Right ventricle myocardium inferior (tissue), 1 donor: ENCODE data around the gene DYNLT1. TPM values are rescaled to one million over a fixed set of nuclear protein-coding genes. Genes with fewer than 3 reads are reported as not detected.
A peak's percentile ranks its signal among the peaks of the same experiment; 100 is the strongest.
"Not testable (repeated sequence)": the region's sequence is repeated elsewhere in the genome, so short reads cannot be mapped to it uniquely, and the experiment has no call there.

ENCODE experiments used
- ATAC-seq: fragments of 200-7000 bp; cut with Tn5 transposase; one replicate; pipeline ENCODE4 v1.9.1; 2020; ENCODE audit warnings: mild to moderate bottlenecking, moderate library complexity
- DNase-seq: peaks from one replicate; pipeline ENCODE4 v3.0.0; 2021; ENCODE audit errors: missing footprints
- intact Hi-C: fragments of 100-400 bp; cut with DNase I; formaldehyde crosslinking; loops from one replicate; pipeline ENCODE4 v1.11.0; 2022
- total RNA-seq: library from RNA; stranded (reverse); fragmentation: NEBNext Ultra II Directional; extraction: Animal tissue kit (Norgen Biotek cat#: 25700); gene quantifications from one replicate; pipeline ENCODE4 v1.2.1, GENCODE V29; 2021
- donor health status: DM: no; HTN: yes; CAD: no; lungs with severe emphysema.

DYNLT1 gene
- total RNA-seq, 1 donor from 2014 or later: 145 TPM

DNA sequence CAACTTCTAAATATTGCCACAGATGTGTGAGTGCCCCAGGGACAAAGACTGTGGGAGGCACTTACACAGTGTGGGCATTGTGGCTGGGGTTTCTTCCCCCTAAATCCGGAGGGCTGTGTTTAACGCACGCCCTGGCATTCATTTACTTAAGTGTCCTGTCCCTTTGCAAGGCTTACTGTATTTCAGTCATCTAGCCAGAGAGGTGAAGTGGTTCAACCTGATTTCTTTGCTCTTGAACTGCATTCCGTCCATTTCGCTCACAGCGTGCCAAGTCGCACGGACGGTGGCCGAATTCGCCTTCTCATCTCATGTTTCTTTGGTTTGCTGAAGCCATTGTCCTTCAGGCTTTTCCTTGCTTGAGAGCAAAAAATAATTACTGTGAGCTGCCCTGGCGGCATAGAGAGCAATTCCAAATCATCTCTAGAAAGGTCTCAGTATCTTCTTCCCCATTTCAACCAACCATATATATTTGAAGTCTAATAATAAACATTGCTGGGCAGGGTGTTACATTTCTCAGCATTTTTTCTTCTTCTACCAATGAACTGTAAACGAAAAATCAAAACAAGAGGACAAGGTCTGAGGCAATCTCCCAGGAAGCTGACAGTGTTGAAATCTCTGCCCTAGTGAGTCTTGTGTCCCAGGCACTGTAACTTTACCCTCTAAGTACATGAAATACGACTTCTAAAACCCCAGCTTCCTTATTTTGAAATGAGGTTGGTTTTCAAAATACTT is 22.3 kb upstream of the DYNLT1 start:
- DNase-seq (no peak), ATAC-seq (peak; percentile 52)
- intact Hi-C loops: no loop called here

- no peak for DNase-seq
- no peak for ATAC-seq
- intact Hi-C loops: no loop called here
Measured at GRCh38 chr6:158665332-158665731, 20.8 kb upstream of the DYNLT1 start.

- ATAC-seq (peak; percentile 36), DNase-seq (no peak)
- intact Hi-C loops: no loop called here
Measured at GRCh38 chr6:158663625-158664165, 19.2 kb upstream of the DYNLT1 start.

DNA sequence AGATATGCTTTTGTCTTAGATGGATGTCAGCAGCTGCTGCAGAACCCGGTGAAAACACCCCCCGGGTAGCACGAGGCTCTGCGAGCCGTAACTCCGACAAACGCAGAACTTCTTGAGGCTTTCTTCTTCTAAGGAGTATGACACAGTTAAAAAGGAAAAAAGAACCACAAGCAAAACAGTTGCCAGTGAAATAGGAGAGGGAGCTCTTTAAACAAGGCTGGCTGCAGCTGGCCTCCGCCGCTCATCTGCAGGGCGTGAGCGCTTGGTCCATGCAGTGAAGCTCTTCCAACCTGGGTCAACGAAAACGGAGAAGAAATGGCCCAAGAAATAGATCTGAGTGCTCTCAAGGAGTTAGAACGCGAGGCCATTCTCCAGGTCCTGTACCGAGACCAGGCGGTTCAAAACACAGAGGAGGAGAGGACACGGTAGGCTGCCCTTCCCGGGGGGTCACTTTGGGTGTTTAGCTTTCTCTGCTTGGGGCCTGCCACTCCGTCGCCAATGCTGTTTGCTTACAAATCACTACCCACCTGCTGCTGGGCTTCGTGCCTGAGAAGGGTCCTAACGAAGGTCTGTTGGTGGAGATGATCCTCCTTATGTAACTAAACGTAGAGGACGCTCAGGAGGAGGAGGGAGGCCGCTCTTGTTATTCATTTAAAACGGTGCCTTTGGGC is 18.5 kb upstream of the DYNLT1 start:
- DNase-seq (no peak), ATAC-seq (peak; percentile 44)
- intact Hi-C loops: no loop called here

GRCh38 chr6:158662607-158662953 is 18.0 kb upstream of the DYNLT1 start:
- intact Hi-C loops: no loop called here
- no peak for DNase-seq
- peak; percentile 7 for ATAC-seq

GRCh38 chr6:158661156-158661685 is 16.7 kb upstream of the DYNLT1 start:
- ATAC-seq (no peak), DNase-seq (no peak)
- intact Hi-C loops: no loop called here

GRCh38 chr6:158660333-158660754 is 15.8 kb upstream of the DYNLT1 start:
- intact Hi-C loops: no loop called here
- no peak for ATAC-seq
- no peak for DNase-seq

DNA sequence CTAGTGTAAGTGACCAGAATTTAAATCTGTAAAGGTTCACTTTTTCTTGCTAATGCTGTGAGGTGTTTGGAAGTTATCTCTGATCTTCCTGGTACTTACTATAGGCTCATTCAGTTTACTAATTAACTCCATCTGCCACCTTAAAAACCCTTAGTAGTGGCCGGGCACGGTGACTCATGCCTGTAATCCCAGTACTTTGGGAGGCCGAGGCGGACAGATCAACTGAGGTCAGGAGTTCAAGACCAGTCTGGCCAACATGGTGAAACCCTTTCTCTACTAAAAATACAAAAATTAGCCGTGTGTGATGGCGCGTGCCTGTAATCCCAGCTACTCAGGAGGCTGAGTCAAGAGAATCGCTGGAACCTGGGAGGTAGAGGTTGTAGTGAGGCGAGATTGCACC is 12.4 kb upstream of the DYNLT1 start:
- intact Hi-C loops, DNase-seq: not testable (repeated sequence)

DNA sequence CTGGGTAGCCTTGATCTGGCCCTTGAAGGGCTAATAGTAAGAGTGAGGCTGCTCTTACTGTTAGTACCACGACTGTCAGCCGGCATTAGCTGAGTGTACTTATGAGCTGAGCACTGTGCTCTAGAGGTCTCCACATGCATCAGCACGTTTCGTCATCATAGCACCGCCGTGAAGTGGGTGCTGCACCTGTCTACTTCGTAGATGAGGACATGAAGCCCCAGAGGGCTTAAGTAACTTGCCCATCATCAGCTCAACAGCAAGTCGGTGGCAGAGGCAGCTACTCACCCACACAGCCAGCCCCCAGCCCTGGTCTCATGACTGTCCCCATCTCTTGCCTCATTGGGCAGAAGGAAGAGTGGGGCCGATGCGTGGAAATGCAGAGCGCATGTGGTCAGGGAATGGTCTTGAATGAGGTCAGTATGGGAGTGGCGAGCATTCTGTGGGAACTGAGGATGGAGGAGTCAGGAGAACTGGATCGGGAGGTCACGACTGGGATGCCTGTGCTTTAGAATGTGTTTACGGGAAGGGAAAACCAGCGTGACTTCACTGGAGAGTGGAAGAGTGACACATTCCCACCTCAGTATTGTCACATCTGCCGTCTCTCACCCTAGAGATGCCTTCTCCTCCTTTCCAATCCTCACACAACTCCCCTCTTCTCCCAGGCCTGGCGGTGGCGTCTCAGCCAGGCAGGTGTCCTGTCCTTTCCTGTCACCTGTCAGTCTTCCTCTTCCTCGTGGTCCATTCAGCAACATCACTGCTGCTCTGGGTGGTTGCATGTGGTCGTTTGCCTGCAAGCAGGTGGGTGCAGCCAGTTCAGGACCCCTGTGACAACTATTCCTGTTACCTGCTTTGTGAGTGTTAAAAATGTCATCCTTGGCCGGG is 11.3 kb upstream of the DYNLT1 start:
- intact Hi-C loops: no loop called here
- ATAC-seq (no peak), DNase-seq (no peak)

More for the DNA sequence above, 12.4 kb upstream of the DYNLT1 start:
- not testable (repeated sequence) for ATAC-seq

- ATAC-seq (peak; percentile 24), DNase-seq (no peak)
- intact Hi-C loops: no loop called here
Measured at GRCh38 chr6:158654960-158655489, 10.5 kb upstream of the DYNLT1 start.

DNA sequence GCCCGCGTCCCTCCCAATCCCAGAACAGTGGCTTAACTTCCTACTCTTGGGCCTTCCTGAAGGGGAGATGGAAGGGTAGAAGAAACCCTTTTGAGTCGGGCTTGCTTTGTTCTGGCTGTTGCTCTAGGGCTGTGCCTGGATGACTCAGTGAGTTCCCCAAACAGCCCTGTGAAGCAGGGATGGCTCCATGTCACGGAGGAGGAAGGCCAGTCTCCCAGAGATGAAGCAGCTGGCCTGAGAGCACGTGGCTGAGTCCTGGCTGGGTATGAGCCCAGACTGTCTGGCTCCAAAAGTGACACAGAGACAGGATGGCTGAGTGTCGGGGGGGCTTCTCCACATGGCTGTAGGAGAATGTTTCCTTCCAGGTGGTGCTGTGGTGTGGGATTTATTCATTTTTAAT is 10.0 kb upstream of the DYNLT1 start:
- peak; percentile 87 for DNase-seq
- intact Hi-C loops: no loop called here
- peak; percentile 97 for ATAC-seq

DNA sequence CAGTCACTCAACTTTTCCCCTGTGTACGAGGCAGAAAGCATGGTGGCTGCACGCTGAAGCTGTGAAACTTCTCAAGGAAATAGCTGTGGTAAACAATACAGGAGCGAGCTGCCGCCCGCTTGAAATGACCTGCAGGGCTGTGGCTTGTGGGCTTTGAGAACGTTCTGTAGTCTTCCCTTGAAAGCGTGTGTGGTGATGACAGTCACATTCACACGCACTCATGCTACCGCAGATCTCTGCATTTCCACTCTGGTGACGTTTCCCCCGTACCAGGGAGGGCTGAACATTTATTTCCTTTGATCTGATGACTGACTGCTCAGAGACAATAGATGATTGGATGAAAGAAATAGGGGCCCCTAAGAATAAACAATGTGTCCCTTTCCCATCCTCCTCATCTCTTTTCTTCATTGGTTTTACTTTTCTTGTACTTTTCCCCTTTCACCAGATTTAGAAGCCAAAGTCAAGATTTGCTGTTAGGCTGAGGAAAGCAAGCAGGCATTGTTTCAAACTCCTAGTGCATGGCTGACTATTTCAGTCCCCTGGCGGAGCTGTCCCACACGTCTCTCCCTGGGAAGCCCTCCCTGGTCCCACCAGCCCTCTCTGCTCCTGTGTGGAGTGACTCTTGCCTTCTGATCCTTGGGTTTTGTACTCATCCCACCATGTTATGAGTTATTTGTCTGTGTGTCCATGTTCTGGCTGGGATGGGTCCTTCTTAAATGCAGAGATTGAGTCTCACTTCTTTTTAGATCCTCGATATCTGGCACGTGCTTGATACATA is 9.2 kb upstream of the DYNLT1 start:
- peak; percentile 80 for DNase-seq
- intact Hi-C loops: no loop called here

DNA sequence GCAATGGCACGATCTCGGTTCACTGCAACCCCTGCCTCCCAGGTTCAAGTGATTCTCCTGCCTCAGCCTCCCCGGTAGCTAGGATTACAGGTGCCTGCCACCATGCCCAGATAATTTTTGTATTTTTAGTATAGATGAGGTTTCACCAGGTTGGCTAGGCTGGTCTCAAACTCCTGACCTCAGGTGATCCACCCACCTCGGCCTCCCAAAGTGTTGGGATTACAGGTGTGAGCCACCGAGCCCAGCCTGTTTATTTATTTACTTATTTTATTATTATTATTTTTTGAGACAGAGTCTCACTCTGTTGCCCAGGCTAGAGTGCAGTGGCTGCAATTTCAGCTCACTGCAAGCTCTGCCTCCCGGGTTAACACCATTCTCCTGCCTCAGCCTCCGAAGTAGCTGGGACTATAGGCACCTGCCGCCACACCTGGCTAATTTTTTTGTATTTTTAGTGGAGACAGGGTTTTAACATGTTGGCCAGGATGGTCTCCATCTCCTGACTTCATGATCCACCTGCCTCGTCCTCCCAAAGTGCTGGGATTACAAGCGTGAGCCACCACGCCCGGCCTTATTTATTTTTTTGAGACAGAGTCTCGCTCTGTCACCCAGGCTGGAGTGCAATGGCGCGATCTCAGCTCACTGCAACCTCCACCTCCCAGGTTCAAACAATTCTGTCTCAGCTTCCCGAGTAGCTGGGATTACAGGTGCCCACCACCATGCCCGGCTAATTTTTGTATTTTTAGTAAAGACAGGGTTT is 7.6 kb upstream of the DYNLT1 start:
- DNase-seq, ATAC-seq, intact Hi-C loops: not testable (repeated sequence)

More for the DNA sequence above, 9.2 kb upstream of the DYNLT1 start:
- peak; percentile 53 for ATAC-seq

- ATAC-seq: no peak
- intact Hi-C loops: no loop called here
- DNase-seq: peak; percentile 82
Measured at GRCh38 chr6:158649289-158650143, 5.0 kb upstream of the DYNLT1 start, which contains the start of gene SYTL3. TSS of gene SYTL3 (plus strand) at chr6:158650054. CDS start at chr6:158663269, 13,215 bp downstream.

DNA sequence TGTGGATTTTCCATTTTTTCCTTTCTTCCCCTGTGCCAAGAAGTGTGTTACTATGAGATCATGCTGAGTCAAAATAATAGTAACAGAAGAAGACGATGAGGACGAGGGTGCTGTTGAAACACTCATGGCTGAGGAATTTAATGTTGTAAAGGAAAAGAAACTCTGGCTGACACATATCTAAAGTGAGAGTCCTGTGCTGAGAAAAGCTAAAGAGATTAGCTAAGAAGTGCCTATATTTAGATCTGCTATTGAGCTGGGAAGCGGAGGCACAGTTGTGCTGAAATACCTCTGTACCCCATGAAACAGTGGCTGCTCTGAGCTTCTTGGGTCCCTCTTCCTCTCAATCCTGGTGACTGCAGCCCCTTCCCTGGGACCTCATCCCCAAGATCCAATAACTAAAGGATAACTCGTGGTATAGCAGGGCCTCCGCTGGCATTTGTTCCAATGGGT is 4.2 kb upstream of the DYNLT1 start:
- no peak for DNase-seq
- intact Hi-C loops: no loop called here
- ATAC-seq: no peak

DNA sequence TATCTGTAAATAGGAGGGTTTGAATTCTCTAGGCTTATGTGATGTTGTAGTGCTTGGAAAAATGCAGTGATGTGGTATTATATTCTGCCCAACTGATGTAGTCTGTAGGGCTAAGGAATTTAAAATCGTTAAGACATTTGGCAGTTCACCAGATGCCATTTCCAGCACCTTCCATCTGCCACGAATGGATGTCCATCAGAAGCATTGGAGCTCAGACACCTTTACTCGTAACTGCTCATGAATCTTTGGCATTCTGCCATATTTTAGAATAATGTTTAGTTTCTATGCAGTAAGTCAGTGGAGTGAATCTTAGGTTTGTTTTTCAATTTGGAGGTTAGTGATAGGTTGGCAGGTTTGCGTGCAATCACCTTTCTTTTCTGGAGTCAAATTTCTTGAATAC is 3.0 kb upstream of the DYNLT1 start:
- intact Hi-C loops: no loop called here
- no peak for DNase-seq
- no peak for ATAC-seq
